H9 (cell line): ENCODE data around the gene KLHL18. TPM values are rescaled to one million over a fixed set of nuclear protein-coding genes. Genes with fewer than 3 reads are reported as not detected.

Experiments
- DNase-seq: peaks from one replicate; pipeline ENCODE4 v3.0.0-alpha.2; 2017
- H2AFZ ChIP-seq: one replicate; pipeline ENCODE4 v1.6.1; 2013; ENCODE audit warnings: mild to moderate bottlenecking, low read length, control low read depth, moderate library complexity
- H2AK5ac ChIP-seq: 2 replicates; pipeline ENCODE4 v1.6.1; 2013; ENCODE audit warnings: low read length, control low read depth, mixed read lengths; ENCODE audit not compliant: insufficient read length
- H2BK120ac ChIP-seq: one replicate; pipeline ENCODE4 v1.6.1; 2013; ENCODE audit warnings: low read depth, mild to moderate bottlenecking, low read length, control low read depth, inconsistent platforms; ENCODE audit not compliant: poor library complexity, severe bottlenecking
- H2BK12ac ChIP-seq: 2 replicates; pipeline ENCODE4 v1.6.1; 2013; ENCODE audit warnings: low read length, control low read depth, mixed read lengths, low read depth; ENCODE audit not compliant: insufficient read length
- H2BK15ac ChIP-seq: 2 replicates; pipeline ENCODE4 v1.6.1; 2013; ENCODE audit warnings: low read depth, low read length, control low read depth
- H2BK20ac ChIP-seq: one replicate; pipeline ENCODE4 v1.6.1; 2013; ENCODE audit warnings: low read depth, mild to moderate bottlenecking, low read length, control low read depth, inconsistent platforms; ENCODE audit not compliant: poor library complexity, severe bottlenecking
- H2BK5ac ChIP-seq: 2 replicates; pipeline ENCODE4 v1.6.1; 2013; ENCODE audit warnings: low read length, control low read depth, mixed read lengths; ENCODE audit not compliant: insufficient read length
- H3K14ac ChIP-seq: 2 replicates; pipeline ENCODE4 v1.6.1; 2013; ENCODE audit warnings: low read length, control low read depth; ENCODE audit not compliant: insufficient read depth
- H3K18ac ChIP-seq: 2 replicates; pipeline ENCODE4 v1.6.1; 2013; ENCODE audit warnings: low read depth, mild to moderate bottlenecking, mixed read lengths, low read length, control low read depth; ENCODE audit not compliant: insufficient read length
- H3K23ac ChIP-seq: 2 replicates; pipeline ENCODE4 v1.6.1; 2013; ENCODE audit warnings: low read length, control low read depth, mixed read lengths, low read depth; ENCODE audit not compliant: insufficient read length
- H3K23me2 ChIP-seq: 2 replicates; pipeline ENCODE4 v1.6.1; 2013; ENCODE audit warnings: low read depth, mild to moderate bottlenecking, mixed read lengths, low read length, control low read depth; ENCODE audit not compliant: insufficient read length, poor library complexity, severe bottlenecking
- H3K27ac ChIP-seq: 2 replicates; pipeline ENCODE4 v1.5.1; 2013; ENCODE audit warnings: low read length, control low read depth, mixed read lengths, low read depth; ENCODE audit not compliant: insufficient read length
- H3K27me3 ChIP-seq: 2 replicates; pipeline ENCODE4 v1.6.1; 2013; ENCODE audit warnings: low read length, control low read depth, inconsistent platforms; ENCODE audit not compliant: insufficient read depth
- H3K4ac ChIP-seq: 2 replicates; pipeline ENCODE4 v1.6.1; 2013; ENCODE audit warnings: low read depth, mild to moderate bottlenecking, control low read depth, inconsistent platforms, low read length, moderate library complexity
- H3K4me1 ChIP-seq: 2 replicates; pipeline ENCODE4 v1.6.1; 2013; ENCODE audit warnings: low read length, control low read depth, inconsistent platforms; ENCODE audit not compliant: insufficient read depth
- H3K4me2 ChIP-seq: 2 replicates; pipeline ENCODE4 v1.6.1; 2013; ENCODE audit warnings: low read length, control low read depth, mixed read lengths; ENCODE audit not compliant: insufficient read length, insufficient read depth
- H3K56ac ChIP-seq: 2 replicates; pipeline ENCODE4 v1.6.1; 2013; ENCODE audit warnings: low read depth, mild to moderate bottlenecking, mixed read lengths, low read length, control low read depth; ENCODE audit not compliant: insufficient read length
- H3K79me1 ChIP-seq: 2 replicates; pipeline ENCODE4 v1.6.1; 2013; ENCODE audit warnings: low read depth, mild to moderate bottlenecking, moderate library complexity, low read length, control low read depth, inconsistent platforms; ENCODE audit not compliant: insufficient read depth, poor library complexity, severe bottlenecking
- H3K79me2 ChIP-seq: 2 replicates; pipeline ENCODE4 v1.6.1; 2013; ENCODE audit warnings: low read length, control low read depth, inconsistent platforms; ENCODE audit not compliant: insufficient read depth
- H3K9ac ChIP-seq: 2 replicates; pipeline ENCODE4 v1.6.1; 2013; ENCODE audit warnings: low read length, control low read depth, mixed read lengths; ENCODE audit not compliant: insufficient read length; ENCODE audit errors: extremely low read depth
- H3K9me3 ChIP-seq: one replicate; pipeline ENCODE4 v1.6.1; 2013; ENCODE audit warnings: low read depth, low read length, inconsistent platforms; ENCODE audit not compliant: control insufficient read depth
- H3T11ph ChIP-seq: one replicate; pipeline ENCODE4 v1.6.1; 2013; ENCODE audit warnings: mild to moderate bottlenecking, low read length, control low read depth, inconsistent platforms
- H4K20me1 ChIP-seq: one replicate; pipeline ENCODE4 v1.6.1; 2013; ENCODE audit not compliant: control insufficient read depth, insufficient read length, insufficient read depth
- H4K5ac ChIP-seq: 2 replicates; pipeline ENCODE4 v1.6.1; 2013; ENCODE audit warnings: low read depth, mild to moderate bottlenecking, mixed read lengths, low read length, control low read depth; ENCODE audit not compliant: insufficient read length
- H4K8ac ChIP-seq: replicated peaks from 2 replicates; pipeline ENCODE4 v1.6.1; 2013; ENCODE audit warnings: low read length, control low read depth, mixed read lengths, low read depth; ENCODE audit not compliant: insufficient read length
- H4K91ac ChIP-seq: 2 replicates; pipeline ENCODE4 v1.6.1; 2013; ENCODE audit warnings: low read depth, mild to moderate bottlenecking, moderate library complexity, mixed read lengths, low read length, control low read depth; ENCODE audit not compliant: insufficient read length
- H3K27ac Mint-ChIP-seq, 3 experiments: 2 replicates in 2 of 3; 3 replicates in 1 of 3; pipeline ENCODE4 v1.8.0; 2020 to 2021; ENCODE audit warnings: mixed read lengths in 3 of 3, mild to moderate bottlenecking in 1 of 3, moderate library complexity in 1 of 3
- H3K27me3 Mint-ChIP-seq: 2 replicates; pipeline ENCODE4 v1.8.0; 2021; ENCODE audit warnings: low read depth, mild to moderate bottlenecking, moderate library complexity, mixed read lengths
- H3K36me3 Mint-ChIP-seq, 3 experiments: 2 replicates in 2 of 3; 3 replicates in 1 of 3; pipeline ENCODE4 v1.8.0; 2020 to 2021; ENCODE audit warnings: low read depth in 3 of 3, mixed read lengths in 3 of 3; ENCODE audit not compliant: insufficient read depth in 1 of 3
- H3K4me1 Mint-ChIP-seq, 2 experiments: 2 replicates each; pipeline ENCODE4 v1.8.0; 2020; ENCODE audit warnings: mixed read lengths in 2 of 2
- H3K4me3 Mint-ChIP-seq, 2 experiments: 2 replicates in 1 of 2; 3 replicates in 1 of 2; pipeline ENCODE4 v1.8.0; 2020 to 2021; ENCODE audit warnings: mild to moderate bottlenecking in 2 of 2, mixed read lengths in 2 of 2, moderate library complexity in 1 of 2
- H3K9me3 Mint-ChIP-seq, 2 experiments: 2 replicates in 1 of 2; 3 replicates in 1 of 2; pipeline ENCODE4 v1.8.0; 2020; ENCODE audit warnings: mild to moderate bottlenecking in 2 of 2, mixed read lengths in 2 of 2, moderate library complexity in 1 of 2
- CTCF ChIP-seq: fragments of 200-600 bp; sonication (generic); conservative IDR thresholded peaks from 3 replicates; pipeline ENCODE4 v1.8.0; 2021; ENCODE audit warnings: antibody characterized with exemption, mild to moderate bottlenecking
- WGBS: extraction: QIAGEN DNeasy Blood & Tissue Kit; methylation state at CpG from one replicate; pipeline ENCODE4 v1.1.7; 2013; ENCODE audit warnings: missing lambda C conversion rate, low lambda C conversion rate, mixed read lengths; ENCODE audit not compliant: insufficient read length; ENCODE audit errors: extremely low coverage; 5-methylcytosine and 5-hydroxymethylcytosine counted together
- total RNA-seq: library from RNA; stranded (reverse); gene quantifications from 2 replicates; pipeline ENCODE4 v1.2.1, GENCODE V29; 2021

Gene KLHL18
- total RNA-seq, 1 experiment from 2014 or later: 55.3 TPM

GRCh38 chr3:47333907-47334306 lies 51.2 kb downstream of the KLHL18 start:
- Mint-ChIP-seq H3K27me3 (no peaks in the 10 kb centered on the region), H3K27ac (peak overlapping the region in 1 of 3 experiments; percentile 27; a peak in 1 of 7 replicates), H3K36me3 (peaks cover 63 to 86% (median 66%) of the 10 kb centered on the region in 3 experiments; a peak in 6 of 7 replicates), H3K9me3 (no peaks in the 10 kb centered on the region), H3K4me1 (no peaks in the 10 kb centered on the region), H3K4me3 (no peak overlapping the region)
- Histone ChIP-seq H2BK12ac (no peak overlapping the region), H3K4me2 (no peak overlapping the region), H3K4me1 (no peaks in the 10 kb centered on the region), H3T11ph (no peak overlapping the region), H2BK5ac (no peak overlapping the region), H3K79me1 (no peaks in the 10 kb centered on the region), H4K91ac (no peak overlapping the region), H3K79me2 (no peaks in the 10 kb centered on the region), H4K5ac (no peak overlapping the region), H2AFZ (no peak overlapping the region), H2BK20ac (no peak overlapping the region), H3K27me3 (no peaks in the 10 kb centered on the region), H2BK120ac (no peak overlapping the region), H3K4ac (no peak overlapping the region), H3K23me2 (no peaks in the 10 kb centered on the region), H4K8ac (no peak overlapping the region), H2BK15ac (no peak overlapping the region), H3K56ac (no peak overlapping the region), H3K18ac (no peak overlapping the region), H3K9me3 (no peaks in the 10 kb centered on the region), H3K23ac (no peak overlapping the region), H3K9ac (no peak overlapping the region), H4K20me1 (no peaks in the 10 kb centered on the region), H3K14ac (no peak overlapping the region), H3K27ac (no peak overlapping the region), H2AK5ac (no peak overlapping the region)
- no peak for DNase-seq
- no peak for TF ChIP-seq CTCF
- no CpG with 5 or more reads among the region's 3 CpGs for WGBS
